ENCODE results near the gene AAMP. TPM values are rescaled to one million over a fixed set of nuclear protein-coding genes. Genes with fewer than 3 reads are reported as not detected.

AAMP gene
- total and polyA plus RNA-seq, 2 donors (not counting 3 experiments of a cell fraction or from before 2014, with no cell fraction given) = 69.3 to 84.4 TPM

DNA sequence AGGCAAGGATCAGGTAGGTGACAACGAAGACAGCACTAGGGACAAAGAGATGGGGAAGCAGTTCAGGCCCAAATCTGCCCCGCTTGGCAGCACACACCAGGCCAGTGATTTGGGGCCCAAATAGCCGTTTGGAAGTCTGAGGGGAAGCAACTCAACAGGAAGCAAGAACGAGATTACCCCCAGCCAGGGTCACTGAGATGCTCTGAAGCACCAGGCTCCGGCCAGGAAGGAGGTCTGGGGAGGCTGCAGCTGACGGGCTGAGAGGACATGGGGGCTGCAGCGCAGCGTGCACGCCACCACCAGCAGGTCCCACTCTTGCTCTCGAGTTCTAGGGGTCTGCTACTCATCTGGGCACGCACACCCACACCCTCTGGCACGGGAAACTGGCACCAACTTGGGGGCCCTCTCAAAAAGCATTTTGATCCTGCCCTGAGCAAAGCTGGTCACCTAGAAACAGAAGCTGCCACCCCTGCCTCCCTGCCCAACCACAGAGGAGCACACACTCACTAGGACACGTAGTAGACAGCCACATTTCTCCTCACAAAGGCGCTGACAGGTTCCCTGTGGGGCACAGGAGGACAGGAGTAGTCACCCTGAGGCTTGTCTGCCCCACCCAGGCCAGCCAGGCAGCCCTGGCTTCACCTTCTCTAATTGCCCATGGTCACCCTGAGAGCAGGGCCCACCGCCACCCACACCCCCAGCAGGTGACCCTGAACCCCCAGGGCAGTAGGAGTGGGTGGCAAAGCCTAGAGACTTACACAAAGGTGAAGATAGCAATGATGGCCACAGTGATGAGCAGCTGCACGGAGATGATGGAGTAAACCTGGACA, 8.8 kb upstream of the AAMP start:
- dilution Hi-C loops (cut with MboI; ENCODE audit: extremely low pct_ligation_motif_present, low sequenced_read_pairs) = no loop called here
- ChIA-PET POLR2A (no interaction called here), CTCF (no interaction called here)
- H3K4me1 ChIP-seq (ENCODE audit: control insufficient read depth, extremely low read depth, insufficient read depth, low read length) = peaks cover 15% of the 10 kb centered on the region
- no peak overlapping the region for H3K27ac ChIP-seq (ENCODE audit: insufficient read depth, low read depth, low read length)
- no peaks in the 10 kb centered on the region for H3K9me1 ChIP-seq (replicated peaks; ENCODE audit: control insufficient read depth, extremely low read depth, insufficient read depth, low read length)
- peaks cover 23% of the 10 kb centered on the region for H3K79me2 ChIP-seq (ENCODE audit: control insufficient read depth, insufficient read depth, low read length)
- intact Hi-C loops (cut with micrococcal nuclease) = no loop called here
- DNase-seq (ENCODE audit: low read depth, low spot score) (no peak), FAIRE-seq (no peak)
- no peaks in the 10 kb centered on the region for H3K27me3 ChIP-seq (ENCODE audit: control insufficient read depth in 2 of 2, insufficient read depth in 2 of 2, low read length in 2 of 2)
- no peaks in the 10 kb centered on the region for H3K9me3 ChIP-seq (replicated peaks; ENCODE audit: control insufficient read depth, insufficient read depth, low read length)
- H3K9ac ChIP-seq (replicated peaks; ENCODE audit: extremely low read depth, insufficient read depth, low read length) = no peak overlapping the region
- no peak overlapping the region for H3K4me3 ChIP-seq (replicated peaks in 1 of 3; ENCODE audit: insufficient read depth in 1 of 3, low read depth in 1 of 3, low read length in 3 of 3)
- no peak for TF ChIP-seq POLR2AphosphoS5 (IDR thresholded peaks at IDR 0.05; ENCODE audit: insufficient read depth, low read depth, low read length)
- no peak for TF ChIP-seq POLR2A (IDR thresholded peaks at IDR 0.05; ENCODE audit: low read depth, low read length)
- TF ChIP-seq GATA2 (IDR thresholded peaks at IDR 0.05; ENCODE audit: insufficient read depth, insufficient read length, low read depth, low read length) = no peak
- TF ChIP-seq, protein P1, sequence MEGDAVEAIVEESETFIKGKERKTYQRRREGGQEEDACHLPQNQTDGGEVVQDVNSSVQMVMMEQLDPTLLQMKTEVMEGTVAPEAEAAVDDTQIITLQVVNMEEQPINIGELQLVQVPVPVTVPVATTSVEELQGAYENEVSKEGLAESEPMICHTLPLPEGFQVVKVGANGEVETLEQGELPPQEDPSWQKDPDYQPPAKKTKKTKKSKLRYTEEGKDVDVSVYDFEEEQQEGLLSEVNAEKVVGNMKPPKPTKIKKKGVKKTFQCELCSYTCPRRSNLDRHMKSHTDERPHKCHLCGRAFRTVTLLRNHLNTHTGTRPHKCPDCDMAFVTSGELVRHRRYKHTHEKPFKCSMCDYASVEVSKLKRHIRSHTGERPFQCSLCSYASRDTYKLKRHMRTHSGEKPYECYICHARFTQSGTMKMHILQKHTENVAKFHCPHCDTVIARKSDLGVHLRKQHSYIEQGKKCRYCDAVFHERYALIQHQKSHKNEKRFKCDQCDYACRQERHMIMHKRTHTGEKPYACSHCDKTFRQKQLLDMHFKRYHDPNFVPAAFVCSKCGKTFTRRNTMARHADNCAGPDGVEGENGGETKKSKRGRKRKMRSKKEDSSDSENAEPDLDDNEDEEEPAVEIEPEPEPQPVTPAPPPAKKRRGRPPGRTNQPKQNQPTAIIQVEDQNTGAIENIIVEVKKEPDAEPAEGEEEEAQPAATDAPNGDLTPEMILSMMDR (IDR thresholded peaks at IDR 0.05; ENCODE audit: extremely low read depth in 1 of 2, insufficient read depth in 1 of 2, low read depth in 1 of 2, low read length in 2 of 2) = no peak
- TF ChIP-seq MYC (IDR thresholded peaks at IDR 0.05; ENCODE audit: low read depth, low read length) = no peak
- TF ChIP-seq FOS (IDR thresholded peaks at IDR 0.05; ENCODE audit: borderline replicate concordance, insufficient read depth, low read length) = no peak
- no peak for TF ChIP-seq JUN (IDR thresholded peaks at IDR 0.05; ENCODE audit: borderline replicate concordance, insufficient read depth, insufficient read length, low read depth)
- TF ChIP-seq EZH2 (IDR thresholded peaks at IDR 0.05; ENCODE audit: borderline replicate concordance, low read depth, low read length, severe bottlenecking) = no peak
- TF ChIP-seq, protein P2, sequence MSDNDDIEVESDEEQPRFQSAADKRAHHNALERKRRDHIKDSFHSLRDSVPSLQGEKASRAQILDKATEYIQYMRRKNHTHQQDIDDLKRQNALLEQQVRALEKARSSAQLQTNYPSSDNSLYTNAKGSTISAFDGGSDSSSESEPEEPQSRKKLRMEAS (IDR thresholded peaks at IDR 0.05; ENCODE audit: insufficient read depth, insufficient read length) = no peak
- peaks cover 24 to 73% of the 10 kb centered on the region in 2 experiments for H3K36me3 ChIP-seq (ENCODE audit: control insufficient read depth in 2 of 2, extremely low read depth in 1 of 2, insufficient read depth in 2 of 2, low read length in 2 of 2)
- no TSS peak for BruUV-seq (replicated peaks)
- H4K20me1 ChIP-seq (replicated peaks; ENCODE audit: control insufficient read depth, extremely low read depth, insufficient read depth, low read length) = no peaks in the 10 kb centered on the region
- no peak overlapping the region for H2AFZ ChIP-seq (ENCODE audit: low read depth, low read length)
- no peak overlapping the region for H3K4me2 ChIP-seq (ENCODE audit: insufficient read depth, low read length)

All from endothelial cell of umbilical vein (primary cell).